ENCODE data around the gene DOCK8.
"Not testable (repeated sequence)": the region's sequence is repeated elsewhere in the genome, so short reads cannot be mapped to it uniquely, and the experiment has no call there.

Gene DOCK8

GRCh38 chr9:211557-211956 lies 3.1 kb upstream of the DOCK8 start:
- H3K9me3 ChIP-seq, result no peaks in the 10 kb centered on the region
- no peaks in the 10 kb centered on the region for H3K4me1 ChIP-seq
- TF ChIP-seq CTCF (IDR thresholded peaks at IDR 0.05; ENCODE audit: low read depth, low read length), result no peak
- no peak for DNase-seq
- H3K4me3 ChIP-seq (ENCODE audit: low read depth, low read length), result no peak overlapping the region
- H3K27me3 ChIP-seq, result peaks cover 49% of the 10 kb centered on the region
- no peaks in the 10 kb centered on the region for H3K36me3 ChIP-seq

GRCh38 chr9:212297-212696 lies 2.4 kb upstream of the DOCK8 start:
- H3K36me3 ChIP-seq, result no peaks in the 10 kb centered on the region
- no peak for TF ChIP-seq CTCF (IDR thresholded peaks at IDR 0.05; ENCODE audit: low read depth, low read length)
- no peak overlapping the region for H3K4me3 ChIP-seq (ENCODE audit: low read depth, low read length)
- peaks cover 49% of the 10 kb centered on the region for H3K27me3 ChIP-seq
- H3K9me3 ChIP-seq, result no peaks in the 10 kb centered on the region
- DNase-seq, result no peak
- no peaks in the 10 kb centered on the region for H3K4me1 ChIP-seq

GRCh38 chr9:213901-214300 lies 764 bp upstream of the DOCK8 start:
- not testable (repeated sequence) for H3K4me3 ChIP-seq (ENCODE audit: low read depth, low read length); H3K4me1 ChIP-seq; H3K9me3 ChIP-seq; H3K36me3 ChIP-seq; DNase-seq
- peaks cover 45% of the 10 kb centered on the region for H3K27me3 ChIP-seq

- H3K27me3 ChIP-seq, result peaks cover 41% of the 10 kb centered on the region
- DNase-seq, result no peak
- H3K4me3 ChIP-seq (ENCODE audit: low read depth, low read length), result no peak overlapping the region
- TF ChIP-seq CTCF (IDR thresholded peaks at IDR 0.05; ENCODE audit: low read depth, low read length), result no peak
- no peaks in the 10 kb centered on the region for H3K9me3 ChIP-seq
- H3K36me3 ChIP-seq, result no peaks in the 10 kb centered on the region
- H3K4me1 ChIP-seq, result no peaks in the 10 kb centered on the region
These were observed 366 bp upstream of the DOCK8 start for GRCh38 chr9:214351-214647.

- H3K27me3 ChIP-seq, result peaks cover 39% of the 10 kb centered on the region
- H3K4me3 ChIP-seq (ENCODE audit: low read depth, low read length), result no peak overlapping the region
- H3K9me3 ChIP-seq, result no peaks in the 10 kb centered on the region
- no peaks in the 10 kb centered on the region for H3K36me3 ChIP-seq
- no peak for TF ChIP-seq CTCF (IDR thresholded peaks at IDR 0.05; ENCODE audit: low read depth, low read length)
- DNase-seq, result no peak
- no peaks in the 10 kb centered on the region for H3K4me1 ChIP-seq
These were observed 1.0 kb downstream of the DOCK8 start for GRCh38 chr9:215631-216155.

- no peaks in the 10 kb centered on the region for H3K36me3 ChIP-seq
- no peak for DNase-seq
- H3K4me1 ChIP-seq, result no peaks in the 10 kb centered on the region
- no peaks in the 10 kb centered on the region for H3K9me3 ChIP-seq
- no peak for TF ChIP-seq CTCF (IDR thresholded peaks at IDR 0.05; ENCODE audit: low read depth, low read length)
- H3K27me3 ChIP-seq, result peaks cover 35% of the 10 kb centered on the region
- no peak overlapping the region for H3K4me3 ChIP-seq (ENCODE audit: low read depth, low read length)
These were observed 2.2 kb downstream of the DOCK8 start for GRCh38 chr9:216866-217265.

- H3K27me3 ChIP-seq, result peaks cover 28% of the 10 kb centered on the region
These were observed 3.3 kb downstream of the DOCK8 start for GRCh38 chr9:217950-218349.

GRCh38 chr9:219036-219435 lies 4.4 kb downstream of the DOCK8 start:
- DNase-seq; H3K9me3 ChIP-seq; H3K4me3 ChIP-seq (ENCODE audit: low read depth, low read length); H3K36me3 ChIP-seq; H3K4me1 ChIP-seq: not testable (repeated sequence)
- peaks cover 24% of the 10 kb centered on the region for H3K27me3 ChIP-seq

More at GRCh38 chr9:217950-218349, 3.3 kb downstream of the DOCK8 start:
- DNase-seq, result no peak
- Histone ChIP-seq H3K4me1 (no peaks in the 10 kb centered on the region), H3K4me3 (ENCODE audit: low read depth, low read length) (no peak overlapping the region), H3K36me3 (no peaks in the 10 kb centered on the region), H3K9me3 (no peaks in the 10 kb centered on the region)
- no peak for TF ChIP-seq CTCF (IDR thresholded peaks at IDR 0.05; ENCODE audit: low read depth, low read length)

All from BE2C (cell line).